ENCODE measurements around the gene MAP4K3. TPM values are rescaled to one million over a fixed set of nuclear protein-coding genes. Genes with fewer than 3 reads are reported as not detected.

The MAP4K3 gene
- total RNA-seq, 2 experiments from 2014 or later = 8.6 to 12.3 TPM

GRCh38 chr2:39435234-39435633 is 1.9 kb downstream of the MAP4K3 start:
- peak overlapping the region; percentile 74 for H3K4me3 Mint-ChIP-seq
- no peak overlapping the region for H3K27ac Mint-ChIP-seq
- no peaks in the 10 kb centered on the region for H3K9me3 Mint-ChIP-seq
- no peaks in the 10 kb centered on the region for H3K36me3 Mint-ChIP-seq (ENCODE audit: low read depth)
- POLR2A ChIA-PET = no interaction called here
- DNase-seq = no peak
- H3K4me1 Mint-ChIP-seq = peaks cover 38% of the 10 kb centered on the region
- CTCF ChIA-PET = no interaction called here
- H3K27me3 Mint-ChIP-seq = no peaks in the 10 kb centered on the region

DNA sequence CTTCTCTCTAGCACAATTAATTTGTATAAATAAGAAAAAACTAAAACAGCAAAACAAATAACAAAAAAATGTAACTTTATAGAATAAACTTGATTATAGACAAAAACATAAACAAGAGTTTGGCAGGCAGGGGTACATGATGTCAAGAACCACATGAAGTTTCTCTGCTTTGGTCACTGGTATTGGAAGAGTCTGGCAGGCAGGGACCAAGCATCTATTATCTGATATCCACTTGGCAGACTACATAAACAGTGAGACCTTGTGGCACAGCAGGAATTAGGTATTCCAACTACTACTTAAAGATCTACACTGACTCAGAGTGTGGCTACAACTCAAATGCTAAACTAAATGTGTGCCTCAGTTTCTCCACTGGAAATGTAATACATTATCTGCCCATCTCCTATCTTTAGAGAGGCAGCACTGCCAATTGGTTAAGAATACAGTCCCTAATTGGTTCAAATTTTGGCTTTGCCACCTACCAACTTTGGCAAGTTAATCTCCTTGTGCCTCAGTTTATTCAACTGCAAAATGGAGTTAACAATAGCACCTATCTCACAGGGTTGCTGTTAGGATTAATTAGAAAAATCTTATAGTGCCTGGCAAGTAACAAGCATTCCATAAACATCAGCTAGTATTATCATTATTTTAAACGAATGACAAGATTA is 2.7 kb downstream of the MAP4K3 start:
- H3K4me3 Mint-ChIP-seq = no peak overlapping the region
- ChIA-PET CTCF (interaction anchor here (0.6 to 1.8 kb wide), 2 partner anchors 53 to 154 kb away, joined by 3 read pairs; no protein-coding TSS in a partner anchor), POLR2A (no interaction called here)
- no peak for DNase-seq
- H3K9me3 Mint-ChIP-seq = no peaks in the 10 kb centered on the region
- peaks cover 30% of the 10 kb centered on the region for H3K4me1 Mint-ChIP-seq
- no peak overlapping the region for H3K27ac Mint-ChIP-seq
- H3K27me3 Mint-ChIP-seq = no peaks in the 10 kb centered on the region
- no peaks in the 10 kb centered on the region for H3K36me3 Mint-ChIP-seq (ENCODE audit: low read depth)

GRCh38 chr2:39433586-39434195 is 3.4 kb downstream of the MAP4K3 start:
- DNase-seq = no peak
- Mint-ChIP-seq H3K9me3 (no peaks in the 10 kb centered on the region), H3K36me3 (ENCODE audit: low read depth) (no peaks in the 10 kb centered on the region), H3K27ac (no peak overlapping the region), H3K4me1 (peaks cover 24% of the 10 kb centered on the region), H3K27me3 (no peaks in the 10 kb centered on the region), H3K4me3 (no peak overlapping the region)
- POLR2A ChIA-PET = no interaction called here
- CTCF ChIA-PET = interaction anchor here (0.6 to 1.8 kb wide), 2 partner anchors 52 to 155 kb away, joined by 3 read pairs; no protein-coding TSS in a partner anchor

DNA sequence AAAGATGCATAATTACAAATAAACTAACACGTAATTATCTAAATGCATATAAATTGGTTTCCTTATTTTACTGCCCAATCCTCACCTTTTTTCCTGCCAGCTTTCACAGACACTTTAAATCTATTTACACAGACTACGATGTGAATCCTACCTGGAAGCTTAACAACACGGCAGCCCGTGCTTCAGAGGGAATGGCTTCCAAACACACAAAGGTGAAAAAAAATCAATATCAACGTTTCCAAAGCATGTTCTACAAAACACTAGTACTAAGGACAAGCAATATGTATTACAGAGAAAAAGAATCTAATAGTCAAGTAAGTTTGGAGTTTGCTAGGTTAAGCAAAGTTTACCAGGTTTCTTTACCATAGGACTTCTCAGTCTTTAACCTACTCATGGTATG is 4.4 kb downstream of the MAP4K3 start:
- H3K36me3 Mint-ChIP-seq (ENCODE audit: low read depth) = no peaks in the 10 kb centered on the region
- DNase-seq = no peak
- no peaks in the 10 kb centered on the region for H3K9me3 Mint-ChIP-seq
- ChIA-PET POLR2A (no interaction called here), CTCF (no interaction called here)
- no peaks in the 10 kb centered on the region for H3K27me3 Mint-ChIP-seq
- peaks cover 18% of the 10 kb centered on the region for H3K4me1 Mint-ChIP-seq
- H3K4me3 Mint-ChIP-seq = no peak overlapping the region
- H3K27ac Mint-ChIP-seq = no peak overlapping the region

DNA sequence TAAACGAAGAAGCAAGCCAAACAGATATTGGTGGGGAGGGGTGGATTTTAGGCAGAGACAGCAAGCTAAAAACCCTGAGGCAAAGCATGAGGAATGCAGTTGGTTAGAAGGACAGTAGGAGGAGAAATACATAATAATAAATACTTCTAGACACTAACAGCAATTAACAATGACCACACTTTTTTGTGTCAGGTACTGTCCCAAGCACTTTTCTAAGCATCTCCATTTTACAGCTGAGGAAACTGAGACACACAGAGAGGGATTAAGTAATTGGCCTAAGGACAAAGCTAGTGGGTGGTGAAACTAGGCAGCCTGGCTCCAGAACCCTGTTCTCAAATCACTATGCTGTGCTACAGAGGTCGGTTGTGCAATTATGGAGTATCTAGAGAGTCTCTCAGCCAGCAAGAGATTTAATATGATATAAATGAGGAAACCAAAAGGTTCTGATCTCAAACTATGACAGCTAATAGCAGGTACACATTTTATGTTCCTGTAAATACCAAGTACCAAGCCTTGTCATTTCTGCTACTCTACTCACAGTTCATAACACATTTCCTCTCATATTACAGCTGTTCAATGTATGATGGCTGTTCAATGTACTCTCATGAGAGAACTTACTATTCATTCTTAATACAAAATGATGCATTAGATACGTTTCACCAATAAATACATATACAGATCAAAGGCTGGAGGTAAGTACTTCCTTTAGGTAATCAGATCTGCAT is 5.3 kb downstream of the MAP4K3 start:
- Mint-ChIP-seq H3K27ac (no peak overlapping the region), H3K36me3 (ENCODE audit: low read depth) (no peaks in the 10 kb centered on the region), H3K4me1 (peaks cover 18% of the 10 kb centered on the region), H3K27me3 (no peaks in the 10 kb centered on the region), H3K4me3 (no peak overlapping the region), H3K9me3 (no peaks in the 10 kb centered on the region)
- no peak for DNase-seq
- POLR2A ChIA-PET = no interaction called here
- CTCF ChIA-PET = no interaction called here

DNA sequence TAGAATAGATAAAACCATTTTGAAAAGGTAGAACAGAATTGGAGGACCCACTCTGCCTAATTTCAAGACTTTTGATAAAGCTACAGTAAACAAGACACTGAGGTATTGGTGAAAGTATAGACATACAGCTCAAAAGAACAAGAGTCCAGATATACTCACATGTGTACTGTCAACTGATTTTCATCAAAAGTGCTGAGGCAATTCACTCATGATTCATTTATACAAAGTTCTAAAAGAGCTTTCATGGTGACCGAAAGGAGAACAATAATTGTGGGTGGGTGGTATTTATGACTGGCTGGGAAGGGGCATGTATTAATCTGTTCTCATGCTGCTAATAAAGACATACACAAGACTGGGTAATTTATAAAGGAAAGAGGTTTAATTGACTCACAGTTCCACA is 7.3 kb downstream of the MAP4K3 start:
- H3K36me3 Mint-ChIP-seq (ENCODE audit: low read depth) = no peaks in the 10 kb centered on the region
- H3K27me3 Mint-ChIP-seq = no peaks in the 10 kb centered on the region
- no peak overlapping the region for H3K27ac Mint-ChIP-seq
- no peak for DNase-seq
- peaks cover 7% of the 10 kb centered on the region for H3K4me1 Mint-ChIP-seq
- POLR2A ChIA-PET = no interaction called here
- CTCF ChIA-PET = interaction anchor here (1.2 kb wide), 1 partner anchor 11 kb away, joined by 3 read pairs; no protein-coding TSS in a partner anchor
- no peaks in the 10 kb centered on the region for H3K9me3 Mint-ChIP-seq
- no peak overlapping the region for H3K4me3 Mint-ChIP-seq

DNA sequence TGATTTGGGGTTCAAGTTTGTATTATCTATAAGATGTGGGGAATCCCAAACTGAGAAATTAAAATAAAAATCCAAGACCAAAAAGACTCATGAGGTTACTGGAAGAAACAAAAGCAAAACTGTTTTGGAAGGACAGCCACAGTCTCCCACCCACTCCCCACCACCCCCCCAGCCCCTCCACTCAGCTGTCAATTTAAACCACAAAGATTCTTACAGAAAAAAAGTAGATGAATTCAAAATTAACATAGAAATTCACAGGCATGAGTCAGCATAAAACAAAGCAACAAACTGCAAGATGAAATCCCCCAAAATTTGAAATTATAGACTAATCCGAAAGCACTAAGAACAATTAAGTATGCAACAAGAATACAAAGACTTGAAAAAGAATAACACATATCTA is 12.1 kb downstream of the MAP4K3 start:
- H3K27ac Mint-ChIP-seq = no peak overlapping the region
- POLR2A ChIA-PET = no interaction called here
- H3K36me3 Mint-ChIP-seq (ENCODE audit: low read depth) = no peaks in the 10 kb centered on the region
- CTCF ChIA-PET = no interaction called here
- no peak overlapping the region for H3K4me3 Mint-ChIP-seq
- peaks cover 10% of the 10 kb centered on the region for H3K4me1 Mint-ChIP-seq
- no peak for DNase-seq
- H3K9me3 Mint-ChIP-seq = no peaks in the 10 kb centered on the region
- no peaks in the 10 kb centered on the region for H3K27me3 Mint-ChIP-seq

DNA sequence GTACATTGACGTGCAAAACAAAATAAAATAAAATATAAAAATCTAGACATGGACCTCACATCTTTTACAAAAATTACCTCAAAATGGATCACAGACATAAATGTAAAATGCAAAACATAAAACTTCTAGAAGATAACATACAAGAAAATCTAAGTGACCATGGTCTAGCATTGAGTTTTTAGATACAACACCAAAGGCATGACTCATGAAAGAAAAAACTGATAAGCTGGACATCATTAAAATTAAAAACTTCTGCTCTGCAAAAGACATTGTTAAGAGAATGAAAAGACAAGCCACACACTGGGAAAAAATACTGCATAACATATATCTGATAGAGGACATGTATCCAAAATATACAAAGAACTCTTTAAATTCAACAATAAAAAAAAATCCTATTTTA is 14.4 kb downstream of the MAP4K3 start:
- CTCF ChIA-PET = no interaction called here
- Mint-ChIP-seq H3K4me1 (peaks cover 13% of the 10 kb centered on the region), H3K27me3 (no peaks in the 10 kb centered on the region)

DNA sequence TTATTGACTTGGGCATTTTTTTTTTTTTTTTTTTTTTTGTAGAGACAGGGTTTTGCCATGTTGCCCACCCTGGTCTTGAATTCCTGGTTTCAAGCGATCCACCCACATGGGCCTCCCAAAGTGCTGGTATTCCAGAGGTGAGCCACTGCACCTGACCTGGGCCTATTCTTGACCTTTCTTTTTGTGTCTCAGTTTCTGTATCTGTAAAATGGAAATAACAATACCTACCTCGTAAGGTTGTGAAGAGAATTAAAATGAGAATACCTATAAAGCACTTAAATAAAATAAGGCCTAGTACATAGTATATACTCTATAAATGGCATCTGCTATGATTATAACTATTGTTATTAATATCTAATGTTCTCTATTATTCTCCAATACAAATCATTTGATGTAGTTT is 15.7 kb downstream of the MAP4K3 start:
- no peak overlapping the region for H3K27ac Mint-ChIP-seq
- peaks cover 11% of the 10 kb centered on the region for H3K4me1 Mint-ChIP-seq
- ChIA-PET POLR2A (no interaction called here), CTCF (no interaction called here)
- no peaks in the 10 kb centered on the region for H3K27me3 Mint-ChIP-seq
- no peaks in the 10 kb centered on the region for H3K36me3 Mint-ChIP-seq (ENCODE audit: low read depth)
- no peak for DNase-seq
- H3K4me3 Mint-ChIP-seq = no peak overlapping the region
- no peaks in the 10 kb centered on the region for H3K9me3 Mint-ChIP-seq

More for the DNA sequence above, 14.4 kb downstream of the MAP4K3 start:
- Mint-ChIP-seq H3K36me3 (ENCODE audit: low read depth) (no peaks in the 10 kb centered on the region), H3K27ac (no peak overlapping the region), H3K9me3 (no peaks in the 10 kb centered on the region), H3K4me3 (no peak overlapping the region)
- POLR2A ChIA-PET = no interaction called here
- DNase-seq = no peak

- H3K9me3 Mint-ChIP-seq = no peaks in the 10 kb centered on the region
- H3K4me1 Mint-ChIP-seq = peaks cover 10% of the 10 kb centered on the region
- H3K36me3 Mint-ChIP-seq (ENCODE audit: low read depth) = no peaks in the 10 kb centered on the region
- ChIA-PET CTCF (no interaction called here), POLR2A (no interaction called here)
- no peak for DNase-seq
- H3K4me3 Mint-ChIP-seq = no peak overlapping the region
- H3K27me3 Mint-ChIP-seq = no peaks in the 10 kb centered on the region
- no peak overlapping the region for H3K27ac Mint-ChIP-seq
Measured at GRCh38 chr2:39419282-39420223, 17.5 kb downstream of the MAP4K3 start.

- Mint-ChIP-seq H3K27ac (no peak overlapping the region), H3K4me3 (no peak overlapping the region)
- CTCF ChIA-PET = no interaction called here
Measured at GRCh38 chr2:39418491-39418890, 18.6 kb downstream of the MAP4K3 start.

GRCh38 chr2:39416140-39416539 is 20.9 kb downstream of the MAP4K3 start:
- Mint-ChIP-seq H3K36me3 (ENCODE audit: low read depth) (no peaks in the 10 kb centered on the region), H3K27me3 (no peaks in the 10 kb centered on the region), H3K27ac (no peak overlapping the region), H3K9me3 (no peaks in the 10 kb centered on the region), H3K4me3 (no peak overlapping the region), H3K4me1 (peaks cover 11% of the 10 kb centered on the region)
- no peak for DNase-seq
- POLR2A ChIA-PET = no interaction called here
- CTCF ChIA-PET = no interaction called here

More at GRCh38 chr2:39418491-39418890, 18.6 kb downstream of the MAP4K3 start:
- no peak for DNase-seq
- Mint-ChIP-seq H3K27me3 (no peaks in the 10 kb centered on the region), H3K4me1 (peaks cover 9% of the 10 kb centered on the region), H3K9me3 (no peaks in the 10 kb centered on the region), H3K36me3 (ENCODE audit: low read depth) (no peaks in the 10 kb centered on the region)
- POLR2A ChIA-PET = no interaction called here

Measured in activated CD4-positive, alpha-beta memory T cell treated with anti-CD3 and anti-CD28 coated beads, Interleukin-2, amount 10 ng/mL, durations not matched to agents 7 days and 5 days (primary cell).